Amniotic stem cell (primary cell): ENCODE results near the gene ISX.

Experiments
- DNase-seq: peaks from one replicate; lab custom pipeline; 2025; lab: John Stamatoyannopoulos, UW

The ISX gene

DNA sequence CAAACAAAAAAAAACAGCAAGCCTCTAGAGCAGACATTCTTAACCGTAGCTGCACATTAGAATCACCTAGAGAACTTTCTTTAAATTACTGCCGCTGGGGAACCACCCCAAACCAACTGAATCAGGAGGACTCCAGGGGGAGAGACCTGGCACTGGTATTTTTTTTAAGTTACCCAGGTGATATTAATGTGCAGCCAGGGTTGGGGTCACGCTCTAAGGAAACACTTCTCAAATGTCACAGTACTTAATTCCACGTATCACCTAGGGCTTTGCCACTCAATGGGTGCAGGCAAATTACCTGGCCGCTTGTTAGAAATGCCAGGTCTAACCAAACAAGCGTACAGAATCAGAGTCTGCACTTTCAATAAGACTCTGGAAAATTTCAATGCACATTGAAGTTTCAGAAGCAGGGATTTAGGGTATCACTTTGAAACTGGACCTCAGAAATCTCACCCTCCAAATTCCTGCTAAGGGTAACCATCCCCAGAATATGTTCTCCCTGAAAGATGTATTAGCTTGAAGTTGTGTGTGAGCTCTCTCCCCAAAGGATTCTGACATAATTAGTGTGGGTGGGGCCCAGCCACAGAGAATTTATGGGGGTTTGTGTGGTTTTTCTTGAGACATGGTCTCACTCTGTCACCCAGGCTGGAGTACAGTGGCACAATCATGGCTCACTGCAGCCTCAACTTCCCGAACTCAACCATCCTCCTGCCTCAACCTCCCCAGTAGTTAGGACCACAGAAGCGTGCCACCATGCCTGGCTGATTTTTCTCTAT, 12.7 kb upstream of the ISX start:
- DNase-seq = no peak

DNA sequence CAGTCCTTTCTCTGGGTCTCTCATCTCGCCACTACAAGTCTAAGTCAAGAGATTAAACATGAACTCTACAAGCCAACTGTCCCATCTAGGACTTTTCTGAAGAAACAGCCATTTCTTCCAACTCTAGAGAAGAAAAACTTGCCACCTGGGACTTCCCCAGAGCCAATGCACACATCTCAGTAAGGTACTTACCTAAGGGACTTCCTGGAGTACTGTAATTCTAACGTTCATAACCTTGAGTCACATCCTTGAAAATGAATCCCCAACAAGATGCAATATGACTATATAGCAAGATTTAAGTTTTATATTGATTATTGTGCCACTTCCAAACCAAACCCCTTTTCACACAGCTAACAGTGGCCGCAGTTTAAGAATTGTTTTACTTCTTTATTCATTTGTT, 11.9 kb upstream of the ISX start:
- DNase-seq = no peak

- DNase-seq = no peak
Observed at GRCh38 chr22:35056486-35056885, 9.5 kb upstream of the ISX start.

- no peak for DNase-seq
Observed at GRCh38 chr22:35057155-35057554, 8.8 kb upstream of the ISX start.

DNA sequence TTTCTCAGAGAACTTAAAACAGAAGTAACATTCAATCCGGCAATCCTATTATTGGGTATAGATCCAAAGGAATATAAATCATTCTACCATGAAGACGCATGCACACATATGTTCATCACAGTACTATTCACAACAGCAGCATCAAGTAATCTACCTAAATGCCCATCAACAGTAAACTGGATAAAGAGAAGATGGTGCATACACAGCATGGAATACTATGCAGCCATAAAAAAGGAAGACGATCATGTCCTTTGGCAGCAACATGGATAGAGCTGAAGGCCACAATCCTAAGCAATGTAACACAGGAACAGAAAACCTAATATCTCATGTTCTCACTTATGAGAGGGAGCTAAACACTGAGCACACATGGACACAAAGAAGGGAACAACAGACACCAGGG, 6.3 kb upstream of the ISX start:
- no peak for DNase-seq

DNA sequence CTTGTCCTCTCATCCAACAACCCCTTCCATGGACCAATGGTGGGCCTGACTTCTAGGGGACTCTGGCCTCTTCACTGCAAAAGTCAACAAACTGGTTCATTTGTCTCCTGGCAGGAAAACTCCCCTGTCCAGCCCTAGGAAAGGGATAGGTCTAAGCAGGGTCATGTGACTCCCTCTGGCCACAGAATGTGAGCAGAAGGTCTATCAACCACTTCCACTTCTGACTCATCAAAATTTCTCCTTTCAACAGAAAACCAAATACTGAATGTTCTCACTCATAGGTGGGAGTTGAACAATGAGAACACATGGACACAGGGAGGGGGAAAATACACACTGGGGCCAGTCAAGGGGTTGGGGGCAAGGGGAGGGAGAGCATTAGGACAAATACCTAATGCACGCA, 1.3 kb upstream of the ISX start:
- DNase-seq = no peak

- DNase-seq = no peak
Observed at GRCh38 chr22:35065183-35065582, 775 bp upstream of the ISX start.

DNA sequence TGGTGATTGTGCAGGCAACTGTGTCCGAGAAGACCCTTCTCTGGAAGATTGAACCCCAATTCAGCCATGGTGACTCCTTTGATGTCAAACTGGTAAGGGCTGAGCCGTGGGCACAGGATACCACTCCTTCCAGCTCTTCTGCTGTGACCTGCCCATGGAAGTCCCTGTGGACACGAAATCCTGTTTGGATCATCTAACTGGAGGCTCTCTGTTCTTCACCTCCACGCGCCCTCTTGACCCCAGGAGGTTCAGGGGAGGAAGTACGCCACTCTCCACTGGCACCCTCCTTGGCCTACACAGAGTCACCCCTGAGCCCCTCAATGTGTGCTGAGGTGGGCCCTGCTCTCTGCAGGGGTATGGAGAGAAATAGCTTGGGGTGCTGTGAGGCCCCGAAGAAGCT, 810 bp downstream of the ISX start:
- no peak for DNase-seq

- DNase-seq = no peak
Observed at GRCh38 chr22:35069541-35069940, 3.6 kb downstream of the ISX start.

- no peak for DNase-seq
Observed at GRCh38 chr22:35070451-35071093, 4.6 kb downstream of the ISX start.

GRCh38 chr22:35071784-35072183, 5.8 kb downstream of the ISX start:
- no peak for DNase-seq

DNA sequence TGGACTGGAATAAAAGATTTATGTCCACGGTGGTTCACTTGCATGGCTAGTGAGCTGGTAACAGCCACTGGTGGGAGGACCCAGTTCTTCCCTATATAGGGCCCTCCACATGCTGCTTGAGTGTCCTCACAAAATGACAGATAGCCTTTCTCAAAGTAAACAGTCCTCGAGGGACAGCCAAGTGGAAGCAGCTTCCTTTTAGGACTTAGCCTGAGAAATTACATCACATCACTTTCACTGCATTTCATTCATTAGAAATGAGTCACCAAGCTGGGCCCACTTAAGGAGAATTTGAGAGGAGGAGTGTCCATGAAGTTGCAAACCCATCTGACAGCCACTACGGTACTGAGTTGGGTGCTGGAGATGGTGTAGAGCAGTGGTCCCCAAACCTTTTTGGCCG, 7.0 kb downstream of the ISX start:
- no peak for DNase-seq

DNA sequence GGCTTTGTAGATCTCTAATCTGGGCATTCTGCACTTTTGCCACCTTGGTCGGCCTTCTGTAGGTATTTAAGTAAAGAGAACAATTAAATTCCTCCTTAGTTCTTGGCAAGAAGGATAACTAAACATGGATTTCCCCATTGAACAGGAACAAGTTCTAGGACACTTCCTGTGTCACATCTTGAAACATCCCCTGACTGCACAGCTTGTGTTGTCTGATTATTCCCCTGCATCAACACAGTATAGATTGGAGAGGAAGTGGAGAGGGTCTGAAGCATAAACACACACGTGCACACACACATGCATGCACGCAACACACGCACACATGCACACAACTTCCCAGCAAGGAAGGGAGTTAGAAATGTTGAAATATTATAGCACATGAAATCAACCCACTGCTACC, 8.6 kb downstream of the ISX start:
- no peak for DNase-seq

- no peak for DNase-seq
Observed at GRCh38 chr22:35076630-35077029, 10.7 kb downstream of the ISX start.

DNA sequence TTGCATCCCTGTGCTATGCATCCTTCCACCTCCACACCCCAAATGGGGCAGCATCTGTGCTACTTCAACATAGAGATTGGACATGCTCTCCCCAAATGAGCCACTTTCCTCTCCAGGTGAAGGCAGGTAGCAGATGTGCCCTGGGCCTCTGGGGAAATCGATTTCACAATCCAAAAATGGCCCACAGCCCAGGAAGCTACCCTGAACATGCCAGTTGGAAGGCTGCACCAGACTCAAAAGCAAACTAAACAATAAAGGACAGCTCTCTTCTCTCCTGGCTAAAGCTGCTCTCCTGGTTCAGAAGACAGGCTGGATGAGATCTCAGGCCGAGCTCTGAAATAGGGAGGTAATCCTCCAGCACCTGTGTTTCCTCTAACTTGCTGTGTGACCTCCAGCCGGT, 19.7 kb downstream of the ISX start:
- no peak for DNase-seq

- no peak for DNase-seq
Observed at GRCh38 chr22:35089139-35089538, 23.2 kb downstream of the ISX start.

DNA sequence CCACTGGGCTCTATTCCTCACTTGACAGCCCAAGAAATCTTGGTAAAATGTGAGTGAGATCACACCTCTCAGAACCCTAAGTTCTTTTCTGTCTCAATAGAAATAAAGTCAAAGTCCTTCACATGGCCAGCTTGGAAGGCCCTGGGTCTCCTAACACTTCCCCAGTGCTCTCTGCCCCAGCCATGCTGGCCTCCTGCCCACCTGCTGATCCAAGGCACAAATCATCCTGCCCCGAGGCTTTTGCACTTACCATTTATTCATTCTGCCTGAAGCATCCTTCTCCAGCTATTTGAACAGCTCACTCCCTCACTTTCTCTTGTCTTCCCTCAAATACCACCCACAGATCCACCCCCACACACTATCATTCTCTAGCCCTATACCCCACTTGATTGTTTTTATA, 26.4 kb downstream of the ISX start:
- DNase-seq = no peak

- DNase-seq = no peak
Observed at GRCh38 chr22:35098921-35099320, 33.0 kb downstream of the ISX start.

- no peak for DNase-seq
Observed at GRCh38 chr22:35099883-35100282, 33.9 kb downstream of the ISX start.

DNA sequence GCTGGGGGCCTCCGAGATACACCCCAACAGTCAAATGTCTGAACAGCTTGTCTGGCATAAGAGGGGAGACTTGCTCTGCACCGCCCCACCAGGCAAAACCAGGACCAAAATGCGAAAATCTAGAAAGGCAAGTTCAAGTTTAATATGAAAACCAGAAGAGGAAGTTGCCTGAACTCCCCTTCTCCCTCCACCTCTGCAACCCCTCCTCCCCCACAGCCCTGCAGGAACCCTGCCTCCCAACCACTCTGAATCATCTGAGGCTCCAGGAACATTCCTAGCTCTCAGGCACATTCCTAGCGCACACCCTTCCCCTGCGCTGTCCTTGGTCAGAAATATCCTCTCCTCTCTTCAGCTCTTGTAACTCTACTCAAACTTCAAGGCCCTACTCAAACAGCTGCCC, 36.7 kb downstream of the ISX start:
- DNase-seq = no peak

DNA sequence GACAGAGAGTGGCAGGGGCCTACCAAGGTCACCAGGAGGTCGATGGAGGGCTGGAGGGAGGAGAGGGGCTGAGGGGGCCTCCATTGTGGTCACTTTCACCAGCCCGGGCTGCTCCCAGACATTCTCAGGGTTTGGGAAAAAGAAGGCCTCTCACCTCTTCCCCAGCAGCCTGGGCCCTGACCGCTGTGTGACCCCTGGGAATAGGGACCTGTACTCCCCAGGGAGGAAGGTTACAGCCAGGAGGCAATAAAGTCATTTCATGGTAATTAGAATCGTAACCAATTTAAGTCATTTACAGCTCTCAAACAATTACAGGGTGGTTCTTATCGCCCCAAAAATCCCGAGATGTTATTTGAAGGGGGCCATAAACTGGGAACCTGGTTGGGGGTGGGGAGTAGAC, 37.8 kb downstream of the ISX start:
- no peak for DNase-seq

GRCh38 chr22:35104491-35104890, 38.5 kb downstream of the ISX start:
- DNase-seq = no peak

GRCh38 chr22:35109616-35110015, 43.7 kb downstream of the ISX start:
- DNase-seq = no peak

DNA sequence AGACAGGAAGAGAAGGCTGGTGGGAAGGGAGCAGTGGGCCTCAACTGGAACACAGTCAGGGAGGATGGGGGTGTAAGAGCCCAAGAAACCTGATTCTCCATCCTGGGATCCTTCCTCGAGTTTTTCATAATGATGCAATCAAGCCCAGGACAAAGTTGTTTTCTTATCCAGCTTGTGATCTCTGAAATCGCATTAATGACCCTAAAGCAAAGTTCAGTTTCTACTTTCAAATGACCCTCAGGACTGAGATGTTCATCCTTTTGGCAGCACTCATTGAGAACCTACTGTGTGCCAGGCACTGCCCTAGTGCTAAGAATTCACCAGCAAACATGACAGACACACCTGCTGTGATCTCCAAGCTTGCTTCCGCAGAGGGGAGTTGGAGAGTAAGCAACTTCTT, 45.3 kb downstream of the ISX start:
- no peak for DNase-seq
